Tibial artery (tissue), 4 donors: ENCODE results near the gene PTPRN2.

Experiments
- DNase-seq, 2 donors: peaks; one replicate each; pipeline ENCODE4 v3.0.0-alpha.2; 2019
- H3K27ac ChIP-seq, 2 donors: fragments of 200-600 bp; sonication (generic) in 1 of 2; 1 replicate in 1 of 2; 2 replicates in 1 of 2; pipeline ENCODE4 v1.5.1; 2018 to 2019; ENCODE audit warnings: mild to moderate bottlenecking in 1 of 2
- H3K27me3 ChIP-seq, 2 donors: fragments of 200-600 bp; sonication (generic) in 1 of 2; one replicate each; pipeline versions ENCODE4 v1.5.1 to v1.6.0; 2016 to 2019
- H3K36me3 ChIP-seq, 3 donors: fragments of 200-600 bp; sonication (generic) in 2 of 3; one replicate each; pipeline ENCODE4 v1.5.1; 2016 to 2019; ENCODE audit warnings: mild to moderate bottlenecking in 2 of 3
- H3K4me1 ChIP-seq, 4 donors: fragments of 200-600 bp; sonication (generic) in 2 of 4; 1 replicate in 3 of 4; 2 replicates in 1 of 4; pipeline ENCODE4 v1.5.1; 2016 to 2019
- H3K4me3 ChIP-seq, 2 donors: fragments of 200-600 bp; sonication (generic) in 1 of 2; 1 replicate in 1 of 2; 2 replicates in 1 of 2; pipeline ENCODE4 v1.5.1; 2018 to 2019; ENCODE audit warnings: mild to moderate bottlenecking in 2 of 2
- H3K9me3 ChIP-seq, 3 donors: fragments of 200-600 bp; sonication (generic) in 1 of 3; one replicate each; pipeline ENCODE4 v1.5.1; 2016 to 2019
- CTCF ChIP-seq, 2 experiments: fragments of 200-600 bp in 1 of 2; fragments of 450-650 bp in 1 of 2; IDR thresholded peaks; one replicate each; pipeline ENCODE4 v1.5.1; 2017 to 2019; ENCODE audit warnings: antibody characterized with exemption in 2 of 2, mild to moderate bottlenecking in 1 of 2, moderate library complexity in 1 of 2
- intact Hi-C: fragments of 100-400 bp; cut with DNase I; formaldehyde crosslinking; loops from one replicate; pipeline ENCODE4 v1.15.0; 2023; ENCODE audit warnings: low total_unique reads

PTPRN2 gene

GRCh38 chr7:158194365-158194900, 393.2 kb downstream of the PTPRN2 start:
- no peak for TF ChIP-seq CTCF (IDR thresholded peaks at IDR 0.05)
- H3K9me3 ChIP-seq: peaks cover 0 to 42% (median 14%) of the 10 kb centered on the region in 3 donors
- H3K4me3 ChIP-seq: no peak overlapping the region
- H3K27me3 ChIP-seq: no peaks in the 10 kb centered on the region
- H3K27ac ChIP-seq: no peak overlapping the region
- H3K36me3 ChIP-seq: no peaks in the 10 kb centered on the region
- H3K4me1 ChIP-seq: no peaks in the 10 kb centered on the region
- intact Hi-C loops: no loop called here
- DNase-seq: no peak

GRCh38 chr7:158193446-158193845, 394.2 kb downstream of the PTPRN2 start:
- no peaks in the 10 kb centered on the region for H3K36me3 ChIP-seq
- no peaks in the 10 kb centered on the region for H3K4me1 ChIP-seq
- no peaks in the 10 kb centered on the region for H3K27me3 ChIP-seq
- no peak overlapping the region for H3K4me3 ChIP-seq
- TF ChIP-seq CTCF (IDR thresholded peaks at IDR 0.05): no peak
- no peak for DNase-seq
- H3K27ac ChIP-seq: no peak overlapping the region
- H3K9me3 ChIP-seq: peaks cover 0 to 42% (median 14%) of the 10 kb centered on the region in 3 donors
- intact Hi-C loops: no loop called here

DNA sequence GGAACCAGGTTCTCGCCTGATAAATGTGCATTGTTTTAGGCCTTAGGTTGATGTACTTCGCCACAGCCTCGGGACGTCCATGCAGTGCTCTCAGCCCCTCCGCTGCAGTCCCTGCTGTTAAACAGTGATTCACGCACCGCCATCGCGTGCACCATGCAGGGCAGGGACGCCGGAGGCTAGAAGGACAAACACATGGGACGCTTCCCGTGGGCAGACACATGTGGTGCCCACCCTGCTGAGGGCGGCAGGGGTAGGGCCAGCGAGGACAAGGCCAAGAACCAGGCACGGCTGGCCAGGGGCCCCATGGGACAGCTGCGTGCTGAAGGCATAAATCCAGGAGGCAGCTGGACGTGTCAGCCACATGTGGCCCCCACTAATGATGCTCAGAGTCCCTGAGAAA, 394.7 kb downstream of the PTPRN2 start:
- Histone ChIP-seq H3K36me3 (no peaks in the 10 kb centered on the region), H3K9me3 (peaks cover 0 to 42% (median 14%) of the 10 kb centered on the region in 3 donors), H3K4me3 (no peak overlapping the region), H3K27me3 (no peaks in the 10 kb centered on the region), H3K4me1 (no peaks in the 10 kb centered on the region), H3K27ac (no peak overlapping the region)
- TF ChIP-seq CTCF (IDR thresholded peaks at IDR 0.05): no peak
- no peak for DNase-seq
- intact Hi-C loops: no loop called here

DNA sequence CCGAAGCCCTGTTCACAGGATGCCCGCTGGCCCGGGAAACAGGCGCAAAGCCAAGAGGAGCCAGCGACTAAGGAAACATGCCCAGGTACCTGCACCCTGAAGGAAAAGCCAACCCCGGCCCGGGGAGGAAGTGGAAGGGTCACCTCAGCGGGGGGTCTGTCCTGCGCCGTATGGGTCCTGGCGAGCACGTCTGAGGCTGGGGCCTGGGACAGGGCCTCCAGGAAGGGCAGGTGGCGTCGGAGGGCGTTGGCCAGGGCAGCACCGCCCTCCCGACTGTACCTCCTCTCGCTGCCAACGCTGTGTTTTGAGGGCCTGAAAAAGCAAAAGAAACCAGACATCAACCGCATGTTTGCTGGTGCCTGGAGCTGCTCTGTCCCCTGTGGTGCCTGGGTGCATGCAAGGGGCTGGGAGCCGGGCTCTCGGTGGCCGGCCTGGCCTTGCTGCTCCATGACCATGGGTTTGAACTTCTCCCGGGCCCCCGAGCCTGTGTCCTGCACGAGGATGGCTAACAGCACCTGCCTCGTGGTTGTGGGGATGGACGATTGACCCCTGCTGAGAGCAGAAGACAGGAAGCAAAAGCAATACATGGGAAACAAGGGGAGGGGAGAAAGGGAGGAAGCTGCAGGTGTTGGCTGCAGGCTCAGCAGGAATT, 395.3 kb downstream of the PTPRN2 start:
- H3K4me3 ChIP-seq: no peak overlapping the region
- H3K27me3 ChIP-seq: no peaks in the 10 kb centered on the region
- no peak for DNase-seq
- H3K27ac ChIP-seq: no peak overlapping the region
- no peaks in the 10 kb centered on the region for H3K36me3 ChIP-seq
- peaks cover 0 to 42% (median 14%) of the 10 kb centered on the region in 3 donors for H3K9me3 ChIP-seq
- no peak for TF ChIP-seq CTCF (IDR thresholded peaks at IDR 0.05)
- intact Hi-C loops: no loop called here
- no peaks in the 10 kb centered on the region for H3K4me1 ChIP-seq

GRCh38 chr7:158191671-158192070, 396.0 kb downstream of the PTPRN2 start:
- peaks cover 0 to 40% (median 14%) of the 10 kb centered on the region in 3 donors for H3K9me3 ChIP-seq
- H3K27me3 ChIP-seq: no peaks in the 10 kb centered on the region
- H3K36me3 ChIP-seq: no peaks in the 10 kb centered on the region
- H3K4me3 ChIP-seq: no peak overlapping the region
- intact Hi-C loops: no loop called here
- H3K4me1 ChIP-seq: no peaks in the 10 kb centered on the region
- no peak overlapping the region for H3K27ac ChIP-seq
- no peak for TF ChIP-seq CTCF (IDR thresholded peaks at IDR 0.05)
- DNase-seq: no peak
